Left lung (tissue), 10 donors: Measurements from ENCODE around the gene ERBB4. TPM values are rescaled to one million over a fixed set of nuclear protein-coding genes. Genes with fewer than 3 reads are reported as not detected.

ENCODE experiments used
- ATAC-seq: fragments of 200-7000 bp; cut with Tn5 transposase; one replicate; pipeline ENCODE4 v1.9.1; 2020; ENCODE audit warnings: moderate library complexity
- DNase-seq, 4 donors: peaks; one replicate each; pipeline ENCODE4 v3.0.0-alpha.2; 2013 to 2020
- H3K27ac ChIP-seq, 2 donors: fragments of 200-600 bp; sonication (generic) in 1 of 2; one replicate each; pipeline versions ENCODE4 v1.5.0 to v1.8.0; 2020 to 2021
- H3K27me3 ChIP-seq, 2 donors: fragments of 200-600 bp; sonication (generic) in 1 of 2; one replicate each; pipeline versions ENCODE4 v1.5.0 to v1.8.0; 2020 to 2021
- H3K36me3 ChIP-seq, 2 donors: fragments of 200-600 bp; sonication (generic) in 1 of 2; one replicate each; pipeline versions ENCODE4 v1.5.0 to v1.8.0; 2020 to 2021
- H3K4me1 ChIP-seq, 2 donors: fragments of 200-600 bp; one replicate each; pipeline ENCODE4 v1.8.0; 2021
- H3K4me3 ChIP-seq, 2 donors: fragments of 200-600 bp; sonication (generic) in 1 of 2; one replicate each; pipeline versions ENCODE4 v1.5.0 to v1.8.0; 2020 to 2021; ENCODE audit warnings: mild to moderate bottlenecking in 1 of 2
- H3K9me3 ChIP-seq, 2 donors: fragments of 200-600 bp; sonication (generic) in 1 of 2; one replicate each; pipeline versions ENCODE4 v1.5.0 to v1.8.0; 2020 to 2021
- CTCF ChIP-seq, 2 donors: fragments of 200-600 bp; sonication (generic) in 1 of 2; IDR thresholded peaks; one replicate each; pipeline versions ENCODE4 v1.5.0 to v1.8.0; 2021; ENCODE audit warnings: antibody characterized with exemption in 2 of 2
- intact Hi-C, 2 donors: fragments of 100-400 bp; cut with DNase I; formaldehyde crosslinking; loops; one replicate each; pipeline versions ENCODE4 v1.11.2 to v1.14.2; 2022
- polyA plus RNA-seq, 6 donors: library from polyadenylated mRNA; unstranded; fragments of 120-200 nt; gene quantifications; one replicate each; pipeline ENCODE4 v1.2.1, GENCODE V29; 2013; ENCODE audit not compliant: insufficient read length in 6 of 6
- total RNA-seq, 2 donors: library from RNA; stranded (reverse); fragmentation: NEBNext Ultra II Directional; extraction: Animal tissue kit (Norgen Biotek cat#: 25700); gene quantifications; one replicate each; pipeline ENCODE4 v1.2.1, GENCODE V29; 2021
- donor health status: DM: no; HTN: yes; CAD: no.
- donor health status: DM: no; HTN: no; CAD: no.

ERBB4 gene
- total and polyA plus RNA-seq, 8 donors: 0.89 to 16.0 (median 1.4) TPM

GRCh38 chr2:211494536-211494935 is 1044.1 kb downstream of the ERBB4 start:
- H3K4me1 ChIP-seq: no peaks in the 10 kb centered on the region
- TF ChIP-seq CTCF (IDR thresholded peaks at IDR 0.05): no peak
- H3K9me3 ChIP-seq: no peaks in the 10 kb centered on the region
- no peaks in the 10 kb centered on the region for H3K27me3 ChIP-seq
- DNase-seq (no peak), ATAC-seq (no peak)
- no peak overlapping the region for H3K27ac ChIP-seq
- intact Hi-C loops: no loop called here
- no peaks in the 10 kb centered on the region for H3K36me3 ChIP-seq
- no peak overlapping the region for H3K4me3 ChIP-seq

- DNase-seq (peak in 1 of 4 donors; percentile 58), ATAC-seq (no peak)
- Histone ChIP-seq H3K9me3 (no peaks in the 10 kb centered on the region), H3K4me1 (no peaks in the 10 kb centered on the region), H3K4me3 (no peak overlapping the region), H3K27ac (no peak overlapping the region), H3K36me3 (no peaks in the 10 kb centered on the region), H3K27me3 (no peaks in the 10 kb centered on the region)
- intact Hi-C loops: no loop called here
- TF ChIP-seq CTCF (IDR thresholded peaks at IDR 0.05): no peak
Observed at GRCh38 chr2:211494085-211494484, 1044.5 kb downstream of the ERBB4 start.

GRCh38 chr2:211487733-211488132 is 1050.9 kb downstream of the ERBB4 start:
- Histone ChIP-seq H3K4me1 (no peaks in the 10 kb centered on the region), H3K27me3 (no peaks in the 10 kb centered on the region), H3K4me3 (no peak overlapping the region), H3K36me3 (no peaks in the 10 kb centered on the region), H3K9me3 (no peaks in the 10 kb centered on the region), H3K27ac (no peak overlapping the region)
- TF ChIP-seq CTCF (IDR thresholded peaks at IDR 0.05): no peak
- ATAC-seq (no peak), DNase-seq (no peak)
- intact Hi-C loops: no loop called here

- intact Hi-C loops: no loop called here
Observed at GRCh38 chr2:211479536-211480150, 1059.0 kb downstream of the ERBB4 start.

More at GRCh38 chr2:211479536-211480150, 1059.0 kb downstream of the ERBB4 start:
- H3K27me3 ChIP-seq: no peaks in the 10 kb centered on the region
- H3K4me3 ChIP-seq: no peak overlapping the region
- no peaks in the 10 kb centered on the region for H3K9me3 ChIP-seq
- no peak for TF ChIP-seq CTCF (IDR thresholded peaks at IDR 0.05)
- DNase-seq (no peak), ATAC-seq (no peak)
- H3K36me3 ChIP-seq: no peaks in the 10 kb centered on the region
- no peaks in the 10 kb centered on the region for H3K4me1 ChIP-seq
- no peak overlapping the region for H3K27ac ChIP-seq
